HG03469 (cell line): ENCODE data around the gene NSD2.

Experiments
- ATAC-seq: cut with Tn5 transposase; IDR thresholded peaks from one replicate; pipeline ENCODE4 v1.9.1; 2021; ENCODE audit warnings: mild to moderate bottlenecking, moderate library complexity, moderate number of reproducible peaks; ENCODE audit not compliant: unreplicated experiment

The NSD2 gene

DNA sequence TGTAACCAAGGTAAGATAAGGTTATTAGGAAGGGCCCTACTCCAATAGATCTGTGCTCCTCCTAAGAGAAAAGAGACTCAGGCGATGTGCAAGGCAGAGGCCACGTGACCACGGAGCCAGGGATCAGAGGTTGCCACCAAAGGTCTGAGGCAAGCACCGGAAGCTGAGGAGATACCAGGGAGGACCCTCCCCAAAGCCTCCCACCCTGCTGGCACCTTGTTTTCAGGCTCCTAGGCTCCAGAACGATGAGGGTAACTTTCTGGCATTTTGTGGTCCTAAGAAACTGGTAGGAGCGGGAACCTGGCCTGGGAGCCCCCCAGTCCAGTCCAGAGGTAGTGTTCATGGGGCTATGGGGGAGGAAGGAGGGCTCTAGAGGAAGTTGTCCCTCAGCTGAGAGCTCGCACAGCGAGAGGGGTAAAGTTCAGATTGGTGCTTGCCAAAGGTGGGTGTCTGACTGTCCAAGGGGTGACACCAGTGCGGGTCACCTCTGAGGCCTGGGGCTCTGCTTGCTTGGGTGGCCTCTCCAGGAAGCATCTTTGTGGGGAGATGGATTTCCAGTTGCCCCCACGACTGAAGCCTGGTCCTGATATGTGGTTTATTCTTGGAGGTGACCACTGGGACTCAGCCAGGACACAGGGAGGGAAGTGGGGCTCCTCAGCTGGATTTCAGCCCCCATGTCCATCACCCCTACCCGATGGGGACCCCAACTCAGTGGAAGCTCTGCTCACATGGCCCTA, 7.7 kb upstream of the NSD2 start:
- ATAC-seq, result no peak

DNA sequence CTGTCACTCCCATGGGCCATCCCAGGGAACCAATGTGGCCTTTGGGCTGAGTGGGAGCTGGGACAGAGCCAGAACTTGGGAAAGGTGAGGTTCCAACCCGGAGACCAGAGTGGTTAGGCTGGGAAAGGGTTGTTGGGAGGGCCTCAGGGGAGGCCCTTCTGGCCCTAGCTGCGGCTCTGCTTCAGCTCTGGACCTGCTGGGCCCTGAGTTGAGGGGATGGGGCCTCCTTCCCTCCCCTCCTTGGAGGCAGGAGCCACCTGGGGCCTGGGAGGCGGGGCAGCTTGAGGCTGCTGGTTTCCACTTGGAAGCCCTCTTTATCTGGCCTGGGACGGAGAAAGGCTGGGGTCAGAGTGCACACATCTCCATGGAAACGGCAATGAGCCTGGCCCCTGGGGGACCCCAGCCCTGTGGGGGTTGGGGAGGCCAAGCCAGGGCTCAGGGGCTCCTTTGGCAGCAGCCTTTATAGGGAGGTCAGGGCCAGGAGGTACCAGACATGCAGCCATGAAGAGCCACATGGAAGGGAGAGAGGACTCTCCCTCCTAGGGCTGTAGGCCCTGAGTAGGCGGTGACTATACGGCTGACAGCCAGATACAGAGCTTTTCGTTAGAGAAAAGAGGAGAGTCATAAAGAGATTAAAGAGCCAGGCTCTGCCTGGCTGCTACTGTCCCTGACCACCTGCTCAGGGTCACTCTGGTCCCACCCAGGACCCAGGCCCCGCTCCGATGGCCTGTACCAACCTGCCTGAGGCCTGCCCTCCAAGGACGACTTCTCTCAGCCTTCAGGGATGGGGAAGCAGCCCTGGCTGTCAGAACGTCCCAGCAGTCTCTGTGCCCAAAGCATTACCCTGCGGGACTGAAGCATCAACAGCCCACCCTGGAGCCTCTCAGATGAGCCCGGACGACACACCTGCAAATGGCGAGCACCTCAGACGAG, 6.9 kb upstream of the NSD2 start:
- ATAC-seq, result no peak

DNA sequence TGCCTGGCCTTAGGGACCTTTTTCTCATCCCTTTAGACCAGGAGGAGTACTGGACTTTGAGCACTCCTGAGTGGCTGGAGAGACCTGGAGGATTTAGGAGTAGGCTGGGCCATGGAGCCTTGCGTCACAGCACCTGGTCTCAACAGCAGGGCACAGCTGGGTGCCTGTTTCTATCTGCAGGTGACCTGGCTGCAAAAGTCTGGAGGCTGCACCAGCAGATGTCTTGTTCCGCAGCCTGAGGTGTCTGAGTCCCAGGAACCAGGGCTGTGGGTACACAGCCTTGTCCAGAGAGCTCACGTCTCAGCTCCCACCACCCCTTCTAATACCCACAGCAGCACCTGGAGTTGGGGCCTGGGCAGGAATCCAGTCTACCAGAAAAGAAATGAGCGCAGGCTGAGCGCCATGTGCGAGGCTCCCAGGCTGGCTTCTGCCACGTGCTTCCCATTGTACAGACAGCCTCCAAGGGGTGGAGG, 5.0 kb upstream of the NSD2 start:
- ATAC-seq, result no peak

DNA sequence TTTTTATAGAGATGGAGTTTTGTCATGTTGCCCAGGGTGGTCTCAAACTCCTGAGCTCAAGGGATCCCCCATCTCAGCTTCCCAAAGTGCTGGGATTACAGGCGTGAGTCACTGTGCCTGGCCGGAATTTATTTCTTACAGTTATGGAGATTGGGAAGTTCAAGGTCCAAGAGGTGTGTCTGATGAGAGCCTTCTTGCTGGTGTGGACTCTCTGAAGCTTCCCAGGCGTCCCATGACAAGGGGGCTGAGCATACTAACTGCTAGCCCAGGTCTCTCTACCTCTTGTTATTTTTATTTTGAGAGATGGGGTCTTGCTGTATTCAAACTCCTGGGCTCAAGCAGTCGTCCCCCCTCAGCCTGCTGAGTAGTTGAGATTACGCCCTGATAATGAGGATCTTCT, 2.9 kb upstream of the NSD2 start:
- no peak for ATAC-seq

DNA sequence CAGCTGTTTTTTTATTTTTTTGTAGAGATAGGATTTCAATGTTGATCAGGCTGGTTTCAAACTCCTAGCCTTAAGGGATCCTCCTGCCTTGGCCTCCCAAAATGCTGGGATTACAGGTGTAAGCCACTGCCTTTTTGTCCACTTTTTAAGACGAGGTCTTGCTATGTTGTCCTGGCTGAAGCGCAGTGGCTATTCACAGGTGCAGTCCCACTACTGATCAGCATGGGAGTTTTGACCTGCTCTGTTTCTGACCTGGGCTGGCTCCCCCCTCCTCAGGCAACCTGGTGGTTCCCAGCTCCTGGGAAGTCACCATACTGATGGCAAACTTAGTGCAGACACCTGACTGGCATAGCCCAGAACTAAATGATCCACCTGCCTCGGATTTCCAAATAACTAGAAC, 2.3 kb upstream of the NSD2 start:
- no peak for ATAC-seq

DNA sequence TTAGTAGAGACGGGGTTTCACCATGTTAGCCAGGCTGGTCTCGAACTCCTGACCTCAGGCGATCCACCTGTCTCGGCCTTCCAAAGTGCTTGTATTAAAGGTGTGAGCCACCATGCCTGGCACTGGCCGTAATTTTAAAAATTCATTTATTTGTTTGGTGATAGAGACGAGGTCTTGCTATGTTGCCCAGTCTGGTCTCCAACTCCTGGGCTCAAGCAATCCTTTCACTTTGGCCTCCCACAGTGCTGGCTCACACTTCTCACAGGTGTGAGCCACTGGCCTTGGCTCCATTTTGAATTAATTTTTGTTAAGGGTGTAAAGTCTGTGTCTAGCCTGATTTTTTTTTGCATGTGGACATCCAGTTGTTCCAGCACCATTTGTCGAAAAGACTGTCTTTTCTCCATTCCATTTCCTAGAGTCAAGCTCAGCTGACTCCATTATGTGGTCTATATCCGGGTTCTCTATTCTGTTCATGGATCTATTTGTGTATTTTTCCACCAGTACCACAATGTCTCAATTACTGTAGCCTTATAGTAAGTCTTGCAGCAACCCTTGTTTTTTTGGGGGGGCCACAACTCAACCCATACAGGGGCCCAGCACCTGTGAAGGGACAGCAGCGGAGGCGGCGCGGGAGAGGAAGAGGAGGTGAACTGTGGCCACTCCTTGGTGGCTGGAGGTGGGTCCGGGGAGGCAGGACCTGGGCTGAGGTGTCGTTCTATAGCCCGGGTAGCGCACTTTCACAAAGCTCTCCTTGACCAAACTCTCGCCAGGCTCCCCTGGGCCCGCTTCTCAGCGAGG, 1.5 kb upstream of the NSD2 start:
- peak; percentile 11 for ATAC-seq

DNA sequence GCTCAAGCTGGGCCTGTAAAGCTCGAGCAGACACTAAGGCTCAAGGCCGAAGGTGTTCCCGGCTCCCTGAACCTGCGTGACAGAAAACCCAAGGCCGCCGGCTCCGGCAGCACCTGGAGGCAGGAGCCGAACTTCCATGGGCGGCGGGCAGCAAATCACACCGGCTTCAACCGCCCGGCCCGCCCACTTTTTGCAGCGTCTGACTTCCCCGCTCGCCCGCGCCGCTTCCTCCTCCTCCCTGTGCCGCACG, 940 bp upstream of the NSD2 start:
- ATAC-seq, result peak; percentile 25

DNA sequence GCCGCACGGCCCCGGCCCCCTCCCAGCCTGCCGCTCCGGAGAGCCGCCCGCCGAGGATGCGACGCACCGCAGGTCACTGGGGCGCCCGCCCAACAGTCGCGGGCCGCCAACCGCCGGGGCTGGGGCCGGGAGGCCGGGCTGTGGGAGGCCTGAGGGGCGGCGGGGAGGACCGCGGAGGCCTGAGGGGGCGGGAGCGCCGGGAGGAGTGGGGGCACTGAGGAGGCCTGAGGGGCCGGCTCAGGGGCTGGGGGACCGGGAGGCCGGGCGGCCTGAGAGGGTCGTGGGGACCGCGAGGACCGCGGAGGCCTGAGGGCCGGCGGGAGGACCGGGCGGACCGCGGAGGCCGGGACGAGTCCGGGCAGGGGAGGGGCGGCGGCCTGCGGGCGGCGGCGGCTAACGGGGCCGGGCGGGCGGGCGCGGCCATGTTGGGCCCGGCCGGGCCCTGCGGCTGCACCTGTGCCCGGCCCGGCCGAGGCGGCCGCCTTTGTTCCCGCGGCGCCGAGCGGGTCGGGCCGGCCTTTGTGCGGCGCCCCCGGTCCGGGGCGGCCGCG, 353 bp downstream of the NSD2 start:
- peak; percentile 2 for ATAC-seq

DNA sequence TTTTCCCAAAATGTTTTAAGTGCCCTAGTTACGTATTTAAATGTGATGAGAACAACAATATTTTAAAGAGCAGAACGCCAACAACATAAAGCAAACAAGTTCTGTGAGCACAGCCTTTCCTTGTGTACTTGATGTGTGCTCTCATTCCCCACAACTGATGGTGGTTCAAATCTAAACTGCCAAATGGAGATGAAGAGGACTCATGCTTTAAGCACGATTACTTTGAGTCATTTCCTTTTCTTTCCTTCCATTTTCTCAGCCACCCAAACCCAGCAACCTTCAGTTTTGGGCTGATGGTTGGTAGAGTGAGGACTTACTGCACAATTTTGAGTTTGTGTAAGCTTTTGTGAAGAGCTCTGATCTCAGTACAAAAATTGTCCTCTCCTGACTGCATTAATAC, 1.7 kb downstream of the NSD2 start:
- ATAC-seq, result no peak

DNA sequence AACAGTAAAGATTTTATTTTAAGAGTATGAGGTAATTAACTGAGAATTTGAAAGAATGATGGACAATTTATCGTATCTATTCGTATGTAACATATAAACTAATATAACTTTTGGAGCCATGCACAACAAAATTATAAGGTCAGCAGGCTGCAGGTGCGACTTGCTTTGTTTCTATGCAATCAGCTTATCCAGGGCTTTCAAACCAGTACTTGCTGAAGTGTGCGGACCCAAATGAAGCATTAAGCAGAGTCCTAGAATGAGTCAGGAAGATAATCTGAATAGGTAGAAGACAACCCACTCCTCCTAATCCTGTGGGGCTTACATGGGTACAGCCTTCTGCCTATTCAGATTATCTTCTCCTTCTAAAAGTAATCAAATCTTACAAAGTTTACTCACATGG, 2.1 kb downstream of the NSD2 start:
- no peak for ATAC-seq

DNA sequence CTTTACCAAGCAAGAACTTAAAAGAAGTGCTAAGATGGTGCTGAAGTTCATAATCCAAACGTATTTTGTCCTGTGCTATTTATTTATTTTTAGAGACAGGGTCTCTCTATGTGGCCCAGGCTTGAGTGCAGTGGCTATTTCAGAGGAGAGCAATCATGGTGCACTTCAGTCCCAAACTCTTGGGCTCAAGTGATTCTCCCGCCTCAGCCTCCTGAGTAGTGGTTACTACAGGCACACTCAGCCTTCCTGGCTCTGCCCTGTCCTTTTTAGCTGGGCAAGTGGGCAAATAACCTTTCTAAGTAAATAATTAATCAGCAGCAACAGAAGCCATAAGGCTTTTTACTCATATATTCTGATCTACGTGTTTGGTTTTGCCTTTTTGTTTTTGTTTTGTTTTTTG, 2.6 kb downstream of the NSD2 start:
- no peak for ATAC-seq

DNA sequence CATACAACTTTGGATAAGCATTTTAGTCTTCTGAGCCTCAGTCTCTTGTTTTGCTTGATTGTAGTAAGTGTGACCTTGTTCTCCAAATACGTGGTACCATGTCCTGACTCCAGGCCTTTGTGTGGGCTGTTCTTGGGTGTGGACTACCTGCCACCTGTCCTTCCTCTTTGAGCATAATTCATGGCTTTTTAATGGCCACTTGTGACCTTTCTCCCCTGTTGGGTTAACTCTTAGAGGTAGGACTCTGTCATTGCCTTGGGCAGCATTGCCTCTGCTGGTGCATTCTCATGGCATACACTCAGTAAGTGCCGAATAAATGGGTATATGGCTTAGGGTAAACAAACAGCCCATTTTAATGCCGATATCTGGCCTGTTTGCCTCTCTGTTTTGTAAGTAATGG, 3.0 kb downstream of the NSD2 start:
- no peak for ATAC-seq

DNA sequence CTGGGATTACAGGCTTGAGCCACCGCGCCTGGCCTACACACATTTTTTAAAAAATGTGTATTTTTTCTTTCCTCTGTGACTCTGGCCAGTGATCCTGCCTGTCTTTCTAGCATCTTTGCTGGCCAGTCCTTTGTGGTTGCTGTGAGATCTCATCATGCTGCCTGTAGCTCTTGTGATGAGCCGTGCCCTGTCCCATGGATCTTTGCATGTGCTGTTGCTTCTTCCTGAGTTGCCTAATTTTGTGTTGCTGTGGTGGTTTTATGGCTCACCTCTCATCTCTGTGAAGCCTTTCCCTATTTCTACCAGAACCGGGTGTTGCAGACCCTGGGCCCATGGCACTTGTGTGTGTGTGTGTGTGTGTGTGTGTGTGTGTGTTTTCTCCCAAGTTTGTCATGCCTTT, 8.3 kb downstream of the NSD2 start:
- no peak for ATAC-seq

DNA sequence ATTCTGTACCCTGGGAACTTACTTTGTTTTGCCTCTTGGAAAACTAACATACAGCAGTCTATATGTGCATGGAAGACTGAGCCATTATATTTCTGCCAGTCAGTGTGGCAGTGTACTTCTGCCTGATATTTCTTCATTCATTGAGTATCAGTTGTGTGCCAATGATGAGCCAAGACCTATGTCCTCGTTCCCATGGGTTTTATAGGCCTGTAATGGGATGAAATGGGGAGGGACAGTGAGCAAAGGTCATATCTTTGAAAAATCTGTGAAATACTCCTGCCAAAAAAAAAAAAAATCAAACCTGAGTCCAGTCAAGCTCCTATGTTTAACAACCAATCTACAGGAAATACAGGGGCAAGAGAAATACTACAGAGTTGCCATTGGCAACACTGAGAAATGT, 9.1 kb downstream of the NSD2 start:
- ATAC-seq, result no peak

DNA sequence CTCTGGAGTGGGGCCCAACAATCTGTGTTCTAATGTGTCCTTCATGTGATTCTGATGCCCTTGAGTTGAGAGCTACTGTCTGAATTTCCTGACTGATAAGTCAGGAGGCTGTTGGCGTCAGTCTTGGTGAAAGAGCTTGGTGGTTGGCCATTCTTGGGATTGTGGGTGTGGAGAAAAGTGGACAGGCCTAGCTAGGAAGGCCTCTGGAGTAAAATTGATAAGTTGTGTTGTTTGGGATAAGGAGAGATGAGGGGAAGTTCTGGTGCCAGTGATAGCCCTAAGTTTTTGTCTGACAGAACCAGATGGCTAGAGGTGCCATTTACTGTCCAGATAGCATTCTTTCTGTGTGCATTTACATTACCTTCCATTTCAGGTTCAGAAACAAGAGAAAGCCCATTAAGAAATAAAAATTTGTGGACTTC, 11.7 kb downstream of the NSD2 start:
- ATAC-seq, result no peak

DNA sequence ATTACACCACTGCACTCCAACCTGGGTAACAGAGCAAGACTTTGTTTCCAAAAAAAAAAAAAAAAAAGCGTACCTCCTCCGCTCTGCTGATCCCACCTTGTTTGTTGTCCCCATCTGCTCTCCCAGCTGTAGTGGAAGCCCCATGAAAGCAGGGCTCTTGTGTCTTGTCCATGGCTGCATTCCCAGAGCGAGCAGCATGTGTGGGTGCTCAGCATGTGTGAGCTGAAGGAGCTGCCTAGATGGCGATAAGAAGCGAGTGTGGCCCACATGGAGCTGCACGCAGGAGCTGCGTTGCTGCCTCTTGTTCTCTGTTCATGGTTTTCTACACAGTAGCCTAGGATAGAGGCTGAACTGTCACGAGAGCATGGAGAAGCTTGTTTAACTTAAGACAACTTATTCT, 12.4 kb downstream of the NSD2 start:
- no peak for ATAC-seq

DNA sequence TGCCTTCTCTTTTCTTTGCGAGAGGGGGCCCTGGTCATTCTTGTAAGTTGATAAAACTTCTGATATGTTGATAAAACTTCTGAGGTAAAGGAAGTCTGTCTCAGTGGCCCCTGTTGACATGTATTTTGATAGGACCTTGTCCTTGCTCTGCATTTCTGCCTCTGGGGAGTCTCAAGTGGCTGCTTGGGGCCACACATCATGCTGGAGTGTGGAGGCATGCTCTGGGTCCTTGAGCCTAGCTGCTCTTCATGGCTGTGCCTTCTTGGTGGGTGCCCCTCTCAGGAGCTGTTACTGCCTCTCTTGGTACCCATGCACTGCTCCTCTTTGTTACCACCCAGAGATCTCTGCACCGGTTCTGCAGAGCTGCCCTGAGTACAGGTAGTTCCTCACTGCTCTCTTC, 14.2 kb downstream of the NSD2 start:
- ATAC-seq, result no peak

DNA sequence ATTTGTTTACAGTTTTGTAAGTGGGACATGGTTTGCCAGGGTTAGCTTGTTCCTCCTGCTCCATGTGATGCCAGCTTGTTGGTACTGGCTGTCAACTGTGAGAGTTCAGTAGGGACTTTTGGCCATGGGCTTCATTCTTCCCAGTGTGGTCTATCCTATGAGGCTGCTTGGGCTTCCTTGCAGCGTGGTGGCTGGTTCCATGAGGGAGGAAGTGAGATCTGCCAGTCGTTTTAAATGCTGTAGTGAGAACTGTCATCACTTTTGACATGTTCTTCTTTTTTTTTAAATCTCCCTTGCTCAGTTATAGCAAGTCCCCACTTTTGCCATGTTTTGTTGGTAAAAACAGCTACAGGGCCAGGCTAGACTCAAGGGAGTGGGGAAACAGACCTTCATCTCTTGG, 15.9 kb downstream of the NSD2 start:
- ATAC-seq, result no peak

DNA sequence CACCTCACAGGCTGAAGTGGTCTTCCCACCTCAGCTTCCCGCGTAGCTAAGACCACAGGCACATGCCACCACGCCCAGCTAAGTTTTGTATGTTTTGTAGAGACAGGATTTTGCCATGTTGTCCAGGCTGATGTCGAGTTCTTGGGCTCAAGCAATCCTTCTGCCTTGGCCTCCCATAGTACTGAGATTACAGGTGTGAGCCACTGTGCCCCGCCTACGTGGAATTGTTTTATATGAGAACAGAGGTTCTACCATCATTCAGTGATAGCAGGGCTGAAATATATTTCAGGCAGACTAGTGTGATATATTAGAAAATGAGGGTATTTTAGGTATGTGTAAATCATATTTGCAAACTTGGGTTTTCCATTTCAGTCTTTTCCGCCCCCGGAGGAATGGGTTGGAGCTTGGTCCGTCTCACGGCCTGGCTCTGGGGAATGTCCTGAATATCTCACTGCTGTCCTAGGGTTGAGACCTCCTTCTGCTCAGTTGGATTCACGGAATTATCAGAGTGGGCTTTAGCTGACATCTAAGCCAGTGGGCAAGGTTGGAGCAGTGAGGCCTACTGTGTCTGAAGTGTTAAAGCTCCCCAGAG, 19.9 kb downstream of the NSD2 start:
- ATAC-seq, result no peak

DNA sequence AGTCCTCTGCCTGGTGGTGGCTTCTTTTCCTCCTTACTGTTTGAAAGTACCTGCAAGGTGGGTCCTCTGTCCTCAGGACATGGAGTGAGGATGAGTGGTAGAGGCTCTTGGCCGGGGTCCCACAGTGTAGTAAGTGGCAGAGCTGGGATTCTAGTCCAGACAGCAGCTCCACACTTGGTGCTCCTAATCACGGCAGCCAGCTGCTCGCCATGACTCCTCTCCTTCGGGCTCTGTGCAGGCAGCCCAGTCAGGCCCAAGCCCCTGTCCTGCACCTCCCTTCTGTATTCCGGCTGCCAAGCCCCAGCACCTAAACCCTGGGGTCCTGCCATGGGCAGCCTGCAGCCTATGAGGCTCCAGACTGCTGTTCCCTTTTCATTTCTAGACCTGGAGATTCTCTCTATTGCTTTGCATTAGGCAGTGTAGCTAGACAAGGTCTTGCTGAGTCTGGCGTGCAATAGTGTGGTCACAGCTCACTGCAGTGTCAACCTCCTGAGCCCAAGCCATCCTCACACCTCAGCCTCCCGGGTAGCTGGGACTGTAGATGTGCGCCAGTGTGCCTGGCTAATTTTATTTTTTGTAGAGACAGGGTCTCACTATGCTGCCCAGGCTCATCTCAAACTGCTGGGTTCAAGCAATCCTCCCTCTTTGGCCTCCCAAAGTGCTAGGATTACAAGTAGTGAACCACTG, 24.9 kb downstream of the NSD2 start:
- no peak for ATAC-seq

DNA sequence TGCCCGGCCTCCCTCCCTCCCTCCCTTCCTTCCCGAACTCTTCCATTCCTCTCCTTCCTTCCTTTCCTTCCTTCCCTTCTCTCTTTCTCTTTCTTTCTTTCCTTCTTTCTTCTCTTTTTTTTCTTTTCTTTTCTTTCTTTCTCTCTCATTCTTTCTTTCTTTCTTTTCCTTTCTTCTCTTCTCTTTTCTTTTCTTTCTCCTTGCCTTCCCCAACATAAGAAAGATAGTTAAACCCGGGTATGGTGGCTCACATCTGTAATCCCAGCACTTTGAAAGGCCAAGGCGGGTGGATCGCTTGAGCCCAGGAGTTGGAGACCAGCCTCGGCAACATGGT, 25.4 kb downstream of the NSD2 start:
- ATAC-seq, result no peak
